Heart right ventricle (tissue), 16 donors: Measurements from ENCODE around the gene EML2. TPM values are rescaled to one million over a fixed set of nuclear protein-coding genes. Genes with fewer than 3 reads are reported as not detected.

Experiments
- ATAC-seq, 8 donors: fragments of 200-7000 bp; cut with Tn5 transposase; one replicate each; pipeline ENCODE4 v1.9.1; 2020; ENCODE audit warnings: mild to moderate bottlenecking in 8 of 8, moderate library complexity in 8 of 8, moderate number of reproducible peaks in 1 of 8
- DNase-seq, 2 donors: peaks; one replicate each; pipeline ENCODE4 v3.0.0-alpha.2; 2020
- H3K27ac ChIP-seq, 10 donors: fragments of 200-600 bp; sonication (generic) in 2 of 10; one replicate each; pipeline versions ENCODE4 v1.5.0 to v1.8.0; 2020 to 2022; ENCODE audit warnings: mild to moderate bottlenecking in 3 of 10
- H3K27me3 ChIP-seq, 7 donors: fragments of 200-600 bp; one replicate each; pipeline ENCODE4 v1.8.0; 2021 to 2022; ENCODE audit warnings: mild to moderate bottlenecking in 2 of 7
- H3K36me3 ChIP-seq, 9 donors: fragments of 200-600 bp; sonication (generic) in 1 of 9; one replicate each; pipeline versions ENCODE4 v1.5.0 to v1.8.0; 2020 to 2022; ENCODE audit warnings: mild to moderate bottlenecking in 2 of 9
- H3K4me1 ChIP-seq, 9 donors: fragments of 200-600 bp; sonication (generic) in 1 of 9; one replicate each; pipeline versions ENCODE4 v1.5.0 to v1.8.0; 2020 to 2022; ENCODE audit warnings: mild to moderate bottlenecking in 4 of 9
- H3K4me3 ChIP-seq, 10 donors: fragments of 200-600 bp; sonication (generic) in 2 of 10; one replicate each; pipeline versions ENCODE4 v1.5.0 to v1.8.0; 2020 to 2022; ENCODE audit warnings: mild to moderate bottlenecking in 7 of 10, moderate library complexity in 2 of 10
- H3K9me3 ChIP-seq, 11 donors: fragments of 200-600 bp in 10 of 11; sonication (generic) in 2 of 11; one replicate each; pipeline versions ENCODE4 v1.5.0 to v1.8.0; 2013 to 2022; ENCODE audit warnings: mild to moderate bottlenecking in 2 of 11, control low read depth in 1 of 11, moderate library complexity in 1 of 11
- WGBS, 2 donors: extraction: QIAGEN DNeasy Blood & Tissue Kit; methylation state at CpG; one replicate each; pipeline ENCODE4 v1.1.7; 2013; ENCODE audit warnings: inconsistent platforms in 1 of 2; 5-methylcytosine and 5-hydroxymethylcytosine counted together
- intact Hi-C, 10 donors: fragments of 100-400 bp; cut with DNase I; formaldehyde crosslinking; loops; one replicate each; pipeline versions ENCODE4 v1.11.1 to v1.14.2; 2022
- polyA plus RNA-seq, 2 donors: library from polyadenylated mRNA; stranded (reverse); fragments of 200-250 nt; gene quantifications; one replicate each; pipeline ENCODE4 v1.2.3, GENCODE V29; 2013
- total RNA-seq, 10 donors: library from RNA; stranded (reverse); fragmentation: NEBNext Ultra II Directional in 3 of 10; extraction: Animal tissue kit (Norgen Biotek cat#: 25700) in 3 of 10; gene quantifications; one replicate each; pipeline versions ENCODE4 v1.2.1 to v1.2.4, GENCODE V29; 2021 to 2023
- TF ChIP-seq, protein P1 (sequence below), 9 donors: fragments of 200-600 bp; sonication (generic) in 2 of 9; IDR thresholded peaks; one replicate each; pipeline versions ENCODE4 v1.5.0 to v1.8.0; 2021 to 2022; ENCODE audit warnings: antibody characterized with exemption in 9 of 9, mild to moderate bottlenecking in 5 of 9, moderate library complexity in 1 of 9
- donor health status: Arrhythmogenic right ventricular cardiomyopathy.
- donor health status: ischemic (EF 13 %, LVEDD 7.1; RV severe dilation, severe dysfunction).
- donor health status: healthy with polysubstance abuse.
- donor health status: DM: no; HTN: yes; CAD: no.
- donor health status: DM: no; HTN: no; CAD: no.
- donor health status: ischemic (EF 25% LVEDD 6.9; RV normal size, moderate dysfunction).
- donor health status: ischemic (EF 25% LVEDD 5.7; RV mildly dilated, moderate dysfunction).
- donor health status: healthy.
- donor health status: DM: yes; HTN: yes; CAD: no.
- donor health status: Ischemic cardiomyopathy.
- donor health status: ischemic (EF 35%, LVEDD 5.7; RV mildly dilated, moderate dysfunction).
- donor health status: nonischemic (EF 11% LVEDD 7.7; RV severe dilation, severe dysfunction).
- donor health status: DM: yes; HTN: yes; CAD: no.
- donor health status: PGD.
- donor health status: ischemic (EF 29% LVEDD 5.4; RV normal size, mild dysfunction).
- donor health status: nonischemic (EF 23%, LVEDD 6.1; RV moderate dilation, normal function).

Gene EML2
- total and polyA plus RNA-seq, 12 donors: 17.3 to 54.5 (median 43.9) TPM

- Histone ChIP-seq H3K27me3 (peaks cover 0 to 73% (median 59%) of the 10 kb centered on the region in 7 donors), H3K4me1 (peaks cover 0 to 70% (median 51%) of the 10 kb centered on the region in 9 donors), H3K27ac (peak overlapping the region; percentile 50 to 94 (median 90)), H3K4me3 (peak overlapping the region in 9 of 10 donors; percentile 16 to 83 (median 70)), H3K9me3 (no peaks in the 10 kb centered on the region), H3K36me3 (no peaks in the 10 kb centered on the region)
- WGBS, 2 donors: 2 to 5% methylated on average over 21 to 22 of the region's 22 CpGs
- TF ChIP-seq, protein P1, sequence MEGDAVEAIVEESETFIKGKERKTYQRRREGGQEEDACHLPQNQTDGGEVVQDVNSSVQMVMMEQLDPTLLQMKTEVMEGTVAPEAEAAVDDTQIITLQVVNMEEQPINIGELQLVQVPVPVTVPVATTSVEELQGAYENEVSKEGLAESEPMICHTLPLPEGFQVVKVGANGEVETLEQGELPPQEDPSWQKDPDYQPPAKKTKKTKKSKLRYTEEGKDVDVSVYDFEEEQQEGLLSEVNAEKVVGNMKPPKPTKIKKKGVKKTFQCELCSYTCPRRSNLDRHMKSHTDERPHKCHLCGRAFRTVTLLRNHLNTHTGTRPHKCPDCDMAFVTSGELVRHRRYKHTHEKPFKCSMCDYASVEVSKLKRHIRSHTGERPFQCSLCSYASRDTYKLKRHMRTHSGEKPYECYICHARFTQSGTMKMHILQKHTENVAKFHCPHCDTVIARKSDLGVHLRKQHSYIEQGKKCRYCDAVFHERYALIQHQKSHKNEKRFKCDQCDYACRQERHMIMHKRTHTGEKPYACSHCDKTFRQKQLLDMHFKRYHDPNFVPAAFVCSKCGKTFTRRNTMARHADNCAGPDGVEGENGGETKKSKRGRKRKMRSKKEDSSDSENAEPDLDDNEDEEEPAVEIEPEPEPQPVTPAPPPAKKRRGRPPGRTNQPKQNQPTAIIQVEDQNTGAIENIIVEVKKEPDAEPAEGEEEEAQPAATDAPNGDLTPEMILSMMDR (IDR thresholded peaks at IDR 0.05): no peak
- intact Hi-C loops: no loop called here
- DNase-seq: peak in 1 of 2 donors; percentile 66
- peak in 6 of 8 donors; percentile 20 to 58 (median 48) for ATAC-seq
Measured at GRCh38 chr19:45598267-45599001, 40.8 kb downstream of the EML2 start.

DNA sequence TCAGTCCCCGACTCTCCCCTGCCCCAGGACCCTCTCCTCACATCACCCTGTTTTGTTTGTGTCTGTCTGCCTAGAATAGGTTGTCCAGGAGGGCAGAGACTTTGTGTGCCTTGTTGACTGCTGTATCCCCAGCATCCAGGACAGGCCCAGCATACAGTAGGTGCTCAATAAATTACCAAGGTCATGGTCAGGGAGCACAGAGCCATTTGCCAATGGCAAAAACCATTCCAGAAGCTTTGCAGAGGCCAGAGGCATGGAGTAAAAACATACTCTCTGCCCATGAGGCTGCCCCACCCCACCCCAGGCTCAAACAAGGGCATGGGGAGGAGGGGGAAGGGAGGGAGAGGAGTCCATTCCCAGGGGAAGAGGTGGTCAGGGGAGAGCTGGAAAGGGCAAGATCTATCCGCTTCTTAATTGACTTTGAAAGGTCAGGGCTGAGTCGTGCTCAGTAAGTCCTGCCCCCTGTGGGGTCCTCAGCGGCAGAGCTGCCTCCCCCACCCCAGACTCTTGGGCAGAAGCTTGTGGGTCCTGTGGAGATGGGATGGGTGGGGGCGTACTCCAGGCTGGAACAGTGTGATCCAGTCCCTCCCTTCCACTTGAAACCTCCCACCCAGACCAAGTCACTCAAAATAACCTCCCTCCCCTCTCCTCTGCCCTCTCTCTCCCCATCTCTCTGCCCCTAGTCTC lies 41.6 kb downstream of the EML2 start:
- H3K9me3 ChIP-seq: no peaks in the 10 kb centered on the region
- H3K36me3 ChIP-seq: no peaks in the 10 kb centered on the region
- intact Hi-C loops: no loop called here
- H3K27ac ChIP-seq: peak overlapping the region; percentile 50 to 94 (median 90)
- TF ChIP-seq, protein P1 (IDR thresholded peaks at IDR 0.05): no peak
- H3K4me3 ChIP-seq: peak overlapping the region in 8 of 10 donors; percentile 63 to 83 (median 72)
- ATAC-seq (peak in 5 of 8 donors; percentile 31 to 69 (median 52)), DNase-seq (no peak)
- 15 to 25% methylated on average over 5 of the region's 5 CpGs for WGBS, 2 donors
- H3K27me3 ChIP-seq: peaks cover 0 to 64% (median 53%) of the 10 kb centered on the region in 7 donors
- peaks cover 0 to 72% (median 58%) of the 10 kb centered on the region in 9 donors for H3K4me1 ChIP-seq

DNA sequence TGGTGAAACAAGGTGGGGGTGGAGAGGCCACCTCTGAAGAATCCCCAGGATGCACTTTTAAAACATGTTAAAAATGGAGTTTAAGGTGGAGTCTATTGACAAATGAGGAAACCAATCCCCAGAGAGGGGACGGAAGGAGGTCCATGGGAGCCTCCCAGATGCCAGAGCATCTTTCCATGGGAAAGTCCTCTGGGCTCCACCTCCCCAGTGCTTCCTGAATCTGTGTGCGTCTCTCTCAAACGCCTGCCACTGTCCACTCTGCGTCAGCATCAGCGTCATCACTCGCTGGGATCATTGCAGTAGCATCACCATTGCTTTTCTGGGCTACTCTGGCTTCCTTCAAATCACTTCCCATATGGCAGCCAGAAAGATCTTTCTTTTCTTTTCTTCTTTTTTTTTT lies 43.4 kb downstream of the EML2 start:
- ATAC-seq: peak in 7 of 8 donors; percentile 44 to 74 (median 60)
- H3K4me3 ChIP-seq: no peak overlapping the region
- no peaks in the 10 kb centered on the region for H3K9me3 ChIP-seq
- 40 to 45% methylated on average over 6 of the region's 6 CpGs for WGBS, 2 donors
- H3K27ac ChIP-seq: peak overlapping the region; percentile 3 to 94 (median 88)
- DNase-seq: peak in 1 of 2 donors; percentile 73
- TF ChIP-seq, protein P1 (IDR thresholded peaks at IDR 0.05): no peak
- peaks cover 0 to 69% (median 57%) of the 10 kb centered on the region in 9 donors for H3K4me1 ChIP-seq
- H3K36me3 ChIP-seq: peaks cover 0 to 12% (median 0%) of the 10 kb centered on the region in 9 donors
- H3K27me3 ChIP-seq: peaks cover 0 to 63% (median 48%) of the 10 kb centered on the region in 7 donors
- intact Hi-C loops: no loop called here

GRCh38 chr19:45593520-45593919 lies 45.7 kb downstream of the EML2 start:
- peaks cover 0 to 52% (median 36%) of the 10 kb centered on the region in 9 donors for H3K4me1 ChIP-seq
- 15 to 28% methylated on average over 1 of the region's 1 CpG for WGBS, 2 donors
- TF ChIP-seq, protein P1 (IDR thresholded peaks at IDR 0.05): no peak
- H3K36me3 ChIP-seq: peaks cover 0 to 31% (median 0%) of the 10 kb centered on the region in 9 donors
- H3K27ac ChIP-seq: no peak overlapping the region
- H3K4me3 ChIP-seq: no peak overlapping the region
- intact Hi-C loops: no loop called here
- no peak for DNase-seq
- ATAC-seq: no peak
- H3K9me3 ChIP-seq: no peaks in the 10 kb centered on the region
- H3K27me3 ChIP-seq: peaks cover 0 to 46% (median 37%) of the 10 kb centered on the region in 7 donors
